GM12873 (cell line): ENCODE results near the gene SWT1.
A peak's percentile ranks its signal among the peaks of the same experiment; 100 is the strongest.

Experiments used
- CTCF ChIP-seq: IDR thresholded peaks from 2 replicates; pipeline ENCODE4 v1.5.1; 2012; ENCODE audit warnings: low read depth, mild to moderate bottlenecking, moderate library complexity, low read length, control low read depth; ENCODE audit not compliant: insufficient read depth; ENCODE audit errors: missing control alignments

SWT1 gene

GRCh38 chr1:185224132-185224531 is 67.2 kb downstream of the SWT1 start:
- no peak for TF ChIP-seq CTCF

GRCh38 chr1:185227161-185227560 is 70.2 kb downstream of the SWT1 start:
- TF ChIP-seq CTCF: no peak

- no peak for TF ChIP-seq CTCF
Measured at GRCh38 chr1:185228979-185229378, 72.0 kb downstream of the SWT1 start.

- no peak for TF ChIP-seq CTCF
Measured at GRCh38 chr1:185229981-185230380, 73.0 kb downstream of the SWT1 start.

GRCh38 chr1:185232874-185233273 is 75.9 kb downstream of the SWT1 start:
- no peak for TF ChIP-seq CTCF

GRCh38 chr1:185237661-185238060 is 80.7 kb downstream of the SWT1 start:
- TF ChIP-seq CTCF: no peak

- TF ChIP-seq CTCF: peak; percentile 24
Measured at GRCh38 chr1:185238447-185238846, 81.5 kb downstream of the SWT1 start.
